Erythroblast (primary cell): ENCODE results near the gene RTF1.

Experiments used
- GATA1 ChIP-seq: IDR thresholded peaks from 2 replicates; pipeline ENCODE4 v1.6.1; 2011; ENCODE audit warnings: low read depth, mild to moderate bottlenecking, control low read depth, low read length, moderate library complexity
- POLR2A ChIP-seq: IDR thresholded peaks from 2 replicates; pipeline ENCODE4 v1.6.1; 2011; ENCODE audit warnings: mild to moderate bottlenecking, low read length

- no peak for TF ChIP-seq POLR2A
- no peak for TF ChIP-seq GATA1
Observed at GRCh38 chr15:41392659-41393058, 24.2 kb upstream of the RTF1 start.
